Lower lobe of right lung (tissue), 2 donors: ENCODE data around the gene ZBTB32. TPM values are rescaled to one million over a fixed set of nuclear protein-coding genes. Genes with fewer than 3 reads are reported as not detected.

Source experiments
- ATAC-seq, 2 donors: fragments of 200-7000 bp; cut with Tn5 transposase; one replicate each; pipeline ENCODE4 v1.9.1; 2020 to 2022; ENCODE audit warnings: mild to moderate bottlenecking in 2 of 2, moderate library complexity in 2 of 2
- DNase-seq: peaks from one replicate; pipeline ENCODE4 v3.0.0-alpha.2; 2020
- H3K27ac ChIP-seq: fragments of 200-600 bp; one replicate; pipeline ENCODE4 v1.8.0; 2022
- H3K27me3 ChIP-seq: fragments of 200-600 bp; one replicate; pipeline ENCODE4 v1.8.0; 2022; ENCODE audit warnings: low read depth
- H3K36me3 ChIP-seq: fragments of 200-600 bp; one replicate; pipeline ENCODE4 v1.8.0; 2022; ENCODE audit warnings: mild to moderate bottlenecking
- H3K4me1 ChIP-seq: fragments of 200-600 bp; one replicate; pipeline ENCODE4 v1.8.0; 2022
- H3K4me3 ChIP-seq: fragments of 200-600 bp; one replicate; pipeline ENCODE4 v1.8.0; 2022; ENCODE audit warnings: mild to moderate bottlenecking
- H3K9me3 ChIP-seq: fragments of 200-600 bp; one replicate; pipeline ENCODE4 v1.8.0; 2022
- CTCF ChIP-seq: fragments of 200-600 bp; IDR thresholded peaks from one replicate; pipeline ENCODE4 v1.8.0; 2022; ENCODE audit warnings: antibody characterized with exemption, mild to moderate bottlenecking
- intact Hi-C: fragments of 100-400 bp; cut with DNase I; formaldehyde crosslinking; loops from one replicate; pipeline ENCODE4 v1.11.0; 2022
- total RNA-seq: library from RNA; stranded (reverse); fragmentation: NEBNext Ultra II Directional; extraction: Animal tissue kit (Norgen Biotek cat#: 25700); gene quantifications from one replicate; pipeline ENCODE4 v1.2.1, GENCODE V29; 2021
- donor health status: DM: no; HTN: yes; CAD: no; lungs with severe emphysema.

Gene ZBTB32
- total RNA-seq, 1 donor from 2014 or later: 0.21 TPM

DNA sequence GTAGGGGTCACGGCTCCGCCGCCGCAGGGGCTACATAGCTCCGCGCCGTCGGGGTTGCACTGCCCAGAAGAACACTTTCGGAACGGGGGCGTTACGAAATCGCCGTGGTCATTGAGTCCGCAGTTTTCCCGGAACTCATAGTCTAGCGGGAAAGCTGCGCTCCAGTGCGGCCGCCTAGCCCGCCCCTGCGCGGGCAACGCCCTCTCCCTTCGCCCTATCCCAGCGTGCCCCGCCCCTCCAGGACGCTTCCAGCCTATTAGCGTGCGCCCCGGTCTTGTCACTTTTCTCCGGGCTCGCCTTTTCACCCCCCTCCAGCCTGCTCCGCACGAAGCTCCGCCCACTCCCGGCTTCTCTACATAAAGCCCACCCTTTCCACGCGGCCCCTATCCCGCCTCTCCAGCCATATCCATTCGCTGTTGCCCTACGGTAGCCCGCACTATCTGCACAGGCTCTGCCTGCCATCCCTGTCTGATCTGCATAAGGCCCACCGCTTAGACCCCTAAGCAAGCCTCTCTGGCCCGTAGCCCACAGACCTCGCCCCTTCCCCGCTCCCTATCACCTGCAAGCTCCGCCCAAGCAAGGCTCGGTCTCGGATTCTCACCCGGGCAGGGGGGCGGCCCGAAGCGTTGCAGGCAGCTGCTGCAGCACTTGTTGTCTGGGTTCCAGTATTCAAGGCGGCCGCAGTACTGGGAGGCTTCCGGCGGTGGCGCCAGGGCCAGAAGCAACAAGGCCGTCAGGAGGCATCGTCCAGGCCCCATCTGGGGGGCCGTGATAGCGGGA lies 36.3 kb downstream of the ZBTB32 start:
- Histone ChIP-seq H3K4me1 (peaks cover 41% of the 10 kb centered on the region), H3K27me3 (no peaks in the 10 kb centered on the region), H3K4me3 (peak overlapping the region; percentile 64), H3K36me3 (peaks cover 39% of the 10 kb centered on the region), H3K9me3 (no peaks in the 10 kb centered on the region), H3K27ac (peak overlapping the region; percentile 88)
- intact Hi-C loops: no loop called here
- peak; percentile 18 for TF ChIP-seq CTCF
- DNase-seq (peak; percentile 99), ATAC-seq (peak; percentile 89 to 91)

DNA sequence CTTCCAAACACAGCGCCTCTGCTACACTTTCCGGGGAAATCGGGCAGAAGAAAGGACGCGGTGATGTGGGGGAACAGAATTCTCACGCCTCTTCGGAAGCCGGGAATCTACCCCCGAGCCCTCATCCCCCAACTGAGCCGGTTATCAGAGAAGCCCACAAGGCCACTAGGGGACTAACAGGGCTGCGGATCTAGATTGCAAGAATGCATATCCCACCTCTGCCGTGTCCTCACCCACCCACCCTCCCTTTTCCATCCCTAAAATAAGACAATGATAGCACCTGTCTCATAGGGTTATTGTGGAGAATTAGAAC lies 36.8 kb downstream of the ZBTB32 start:
- H3K27me3 ChIP-seq: no peaks in the 10 kb centered on the region
- no peak for TF ChIP-seq CTCF
- intact Hi-C loops: no loop called here
- peaks cover 34% of the 10 kb centered on the region for H3K36me3 ChIP-seq
- no peak for DNase-seq
- peaks cover 45% of the 10 kb centered on the region for H3K4me1 ChIP-seq
- H3K27ac ChIP-seq: peak overlapping the region; percentile 88
- ATAC-seq: no peak
- peak overlapping the region; percentile 64 for H3K4me3 ChIP-seq
- no peaks in the 10 kb centered on the region for H3K9me3 ChIP-seq

- no peak for ATAC-seq
- Histone ChIP-seq H3K36me3 (peaks cover 23% of the 10 kb centered on the region), H3K4me3 (peak within 1 kb of the TSS; percentile 64), H3K27ac (peak within 1 kb of the TSS; percentile 88), H3K4me1 (peaks cover 53% of the 10 kb centered on the region), H3K9me3 (no peaks in the 10 kb centered on the region), H3K27me3 (no peaks in the 10 kb centered on the region)
- intact Hi-C loops: no loop called here
- TF ChIP-seq CTCF: no peak
- no peak for DNase-seq
Observed at GRCh38 chr19:35742121-35742724, 37.9 kb downstream of the ZBTB32 start, which contains the start of gene IGFLR1. IGFLR1 (minus strand) TSS chr19:35742452; CDS start chr19:35741180, 1,272 bp downstream.

DNA sequence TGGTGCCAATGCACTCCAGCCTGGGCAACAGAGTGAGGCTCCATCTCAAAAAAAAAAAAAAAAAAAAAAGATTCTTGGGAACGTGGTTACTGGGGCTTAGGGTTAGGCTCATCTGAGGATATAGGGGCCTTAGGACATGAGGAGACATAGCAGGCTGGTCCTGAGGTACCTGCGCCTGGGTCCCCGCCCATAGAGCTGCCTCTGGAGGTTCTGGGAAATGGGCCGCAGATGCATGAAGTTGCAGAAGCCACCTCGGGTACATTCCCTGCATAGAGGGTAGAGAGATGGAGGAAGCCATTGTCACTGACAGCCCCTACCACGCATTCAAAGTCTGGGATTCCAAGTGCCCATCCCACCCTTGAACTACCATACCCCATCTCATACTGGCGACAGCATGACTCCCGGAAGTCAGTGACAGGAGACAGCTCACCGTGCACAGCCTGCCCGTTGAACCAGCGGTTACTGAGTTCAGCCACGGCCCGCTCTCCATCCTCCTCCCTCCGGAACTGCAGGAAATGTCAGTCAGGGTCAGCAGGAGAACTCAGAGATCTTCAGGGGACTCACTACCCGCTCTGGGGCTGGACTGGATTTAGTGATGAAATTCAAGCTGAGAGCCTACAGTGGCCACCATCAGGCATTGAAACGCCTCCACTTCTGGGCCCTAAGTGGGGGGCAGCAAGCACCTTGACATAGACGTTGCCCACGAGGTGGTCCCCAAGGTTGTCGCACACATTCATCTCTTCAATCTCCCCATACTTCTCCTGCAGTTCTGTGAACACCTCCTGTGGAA lies 39.5 kb downstream of the ZBTB32 start:
- Histone ChIP-seq H3K4me3 (peak overlapping the region; percentile 79), H3K4me1 (peaks cover 59% of the 10 kb centered on the region), H3K36me3 (peaks cover 7% of the 10 kb centered on the region), H3K9me3 (no peaks in the 10 kb centered on the region), H3K27ac (peak overlapping the region; percentile 100), H3K27me3 (no peaks in the 10 kb centered on the region)
- no peak for TF ChIP-seq CTCF
- no peak for ATAC-seq
- no peak for DNase-seq
- intact Hi-C loops: no loop called here

- DNase-seq (peak; percentile 96), ATAC-seq (peak; percentile 84 to 85)
- Histone ChIP-seq H3K27me3 (no peaks in the 10 kb centered on the region), H3K27ac (peak overlapping the region; percentile 100), H3K9me3 (no peaks in the 10 kb centered on the region), H3K4me1 (peaks cover 61% of the 10 kb centered on the region), H3K36me3 (no peaks in the 10 kb centered on the region), H3K4me3 (peak overlapping the region; percentile 79)
- intact Hi-C loops: no loop called here
- TF ChIP-seq CTCF: peak; percentile 40
Observed at GRCh38 chr19:35744430-35745327, 40.3 kb downstream of the ZBTB32 start.
